Posterior cingulate gyrus (tissue), 11 donors: ENCODE measurements around the gene SLC16A4.
"Not testable (repeated sequence)": the region's sequence is repeated elsewhere in the genome, so short reads cannot be mapped to it uniquely, and the experiment has no call there.

Experiments
- DNase-seq, 10 donors: peaks; one replicate each; pipeline versions ENCODE4 v3.0.0 to v3.0.0-alpha.2; 2020 to 2021; ENCODE audit warnings: mixed read lengths in 3 of 10
- intact Hi-C: fragments of 100-400 bp; cut with DNase I; formaldehyde crosslinking; loops from one replicate; pipeline ENCODE4 v1.15.1; 2023

The SLC16A4 gene

DNA sequence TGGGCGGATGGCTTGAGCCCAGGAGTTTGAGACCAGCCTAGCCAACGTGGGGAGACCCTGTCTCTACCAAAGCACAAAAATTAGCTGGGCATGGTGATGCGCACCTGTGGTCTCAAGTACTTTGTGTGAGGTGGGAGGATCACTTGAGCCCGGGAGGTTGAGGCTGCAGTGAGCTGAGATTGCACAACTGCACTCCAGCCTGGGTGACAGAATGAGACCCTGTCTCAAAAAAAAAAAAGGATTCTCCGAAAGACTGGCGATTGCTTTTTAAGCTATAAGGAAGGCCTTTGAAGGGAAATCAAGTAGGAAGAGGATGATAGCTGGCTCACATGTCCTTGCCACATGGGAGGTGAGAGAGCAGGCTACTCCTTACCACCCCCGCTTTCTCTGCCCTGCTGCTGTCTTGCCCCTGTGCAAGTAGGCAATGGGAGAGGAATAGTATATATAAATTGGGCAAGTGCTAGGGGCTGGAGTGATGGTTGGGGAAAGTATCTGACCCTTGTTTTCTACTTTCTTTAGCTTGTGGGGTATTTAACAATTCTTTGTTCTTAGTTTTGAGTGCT is 20.4 kb upstream of the SLC16A4 start:
- intact Hi-C loops: no loop called here
- DNase-seq: no peak

DNA sequence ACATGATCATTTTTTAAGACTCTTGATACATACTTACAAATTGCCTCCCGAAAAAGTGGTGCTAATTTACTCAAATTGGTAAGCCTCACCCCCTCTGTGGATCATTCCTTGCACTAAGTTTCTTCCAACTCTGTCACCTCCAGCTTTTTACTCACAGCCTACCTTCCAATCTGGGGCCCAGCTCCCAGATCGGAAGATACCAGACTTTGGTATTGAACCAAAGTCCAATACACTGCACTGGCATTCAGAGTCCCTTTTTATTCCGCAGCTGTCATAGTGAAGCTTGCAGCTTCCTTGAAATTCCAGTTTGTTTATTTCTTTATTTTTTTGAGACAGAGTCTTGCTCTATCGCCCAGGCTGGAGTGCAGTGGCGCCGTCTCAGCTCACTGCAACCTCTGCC is 18.5 kb upstream of the SLC16A4 start:
- intact Hi-C loops: loop anchor here (5.0 kb wide), 1 partner anchor 207 kb away; no protein-coding TSS in a partner anchor
- DNase-seq: no peak

- intact Hi-C loops: loop anchor here (5.0 kb wide), 1 partner anchor 206 kb away; no protein-coding TSS in a partner anchor
Observed at GRCh38 chr1:110408488-110408887, 17.7 kb upstream of the SLC16A4 start.

DNA sequence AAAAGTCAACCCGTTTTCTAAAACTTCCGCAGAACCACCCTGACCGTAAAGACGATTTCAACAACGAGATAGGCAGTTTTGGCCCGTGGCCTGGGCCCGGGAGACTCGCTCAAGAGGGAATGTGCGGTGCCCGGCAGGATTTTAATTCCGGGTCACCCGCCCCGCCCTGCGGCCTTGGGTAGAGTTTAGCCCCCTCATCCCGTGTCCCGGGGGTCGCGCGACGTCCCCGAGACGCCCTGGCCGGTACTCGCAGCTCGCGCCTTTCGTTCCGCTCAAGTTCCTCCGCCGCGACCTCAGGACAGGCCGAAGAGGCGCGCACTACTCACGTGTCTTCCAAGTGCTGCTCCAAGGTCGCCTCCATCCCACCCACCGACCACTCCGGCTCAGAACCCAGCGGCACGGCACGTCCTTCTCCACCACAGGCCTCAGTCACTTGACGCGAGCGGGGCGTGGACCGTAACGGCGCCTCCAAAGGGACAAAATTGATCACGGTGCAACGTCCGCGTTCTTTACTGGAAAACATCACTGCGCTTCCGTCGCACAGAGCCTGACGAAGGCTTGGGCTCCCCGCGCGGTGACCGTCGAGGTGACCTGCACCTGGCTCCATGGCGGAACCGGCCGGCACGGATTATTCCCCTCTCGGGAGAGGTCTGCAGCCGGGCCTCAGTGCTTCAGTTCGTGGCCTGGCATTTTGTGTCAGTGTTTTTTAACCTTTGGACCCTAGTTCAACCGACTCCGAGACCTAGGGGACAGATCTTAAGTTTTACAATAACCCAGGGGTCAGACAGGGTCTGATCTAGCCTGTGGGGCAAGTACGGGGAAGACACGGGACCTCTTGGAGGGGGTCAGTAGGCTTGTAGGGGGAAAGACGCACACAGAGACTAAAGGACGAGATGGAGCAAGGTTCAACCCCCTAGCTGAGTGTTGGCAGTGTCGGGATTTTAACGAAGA is 16.7 kb upstream of the SLC16A4 start, which contains the start of gene LAMTOR5:
Gene LAMTOR5 (minus strand): TSS at position 435 of the 951 bp plus-strand sequence. CDS start 74 bp downstream, at position 361.
- peak; percentile 89 to 99 (median 93) for DNase-seq
- intact Hi-C loops: loop anchor here (1.0 to 5.0 kb wide), 2 partner anchors 69 to 205 kb away; no protein-coding TSS in a partner anchor

More at GRCh38 chr1:110408488-110408887, 17.7 kb upstream of the SLC16A4 start:
- DNase-seq: no peak

- intact Hi-C loops: loop anchor here (5.0 kb wide), 1 partner anchor 204 kb away; no protein-coding TSS in a partner anchor
Observed at GRCh38 chr1:110406407-110406806, 15.6 kb upstream of the SLC16A4 start.

DNA sequence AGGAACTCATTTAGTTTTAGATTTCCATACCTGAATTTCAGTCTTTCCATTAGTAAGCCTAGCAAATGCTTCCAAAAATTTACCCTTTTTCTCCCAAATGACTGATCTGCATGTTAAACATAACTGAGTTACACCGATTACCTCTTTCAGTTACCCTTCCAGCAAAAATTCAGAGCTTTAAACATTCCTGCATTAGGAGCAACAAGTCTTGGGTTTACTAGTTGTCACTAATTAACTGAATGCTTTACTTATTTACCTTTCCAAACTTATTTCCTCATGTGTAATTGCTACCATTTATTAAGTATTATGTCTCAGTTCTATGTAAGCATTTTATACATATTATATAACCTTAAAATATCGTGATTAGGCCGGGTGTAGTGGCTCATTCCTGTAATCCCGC is 13.6 kb upstream of the SLC16A4 start:
- intact Hi-C loops: no loop called here
- DNase-seq: no peak

More at GRCh38 chr1:110406407-110406806, 15.6 kb upstream of the SLC16A4 start:
- DNase-seq: peak in 1 of 10 donors; percentile 25

GRCh38 chr1:110403805-110404204 is 13.0 kb upstream of the SLC16A4 start:
- intact Hi-C loops: no loop called here
- no peak for DNase-seq

- intact Hi-C loops, DNase-seq: not testable (repeated sequence)
Observed at GRCh38 chr1:110396259-110396958, 5.6 kb upstream of the SLC16A4 start.

- intact Hi-C loops: no loop called here
- DNase-seq: no peak
Observed at GRCh38 chr1:110394493-110394820, 3.6 kb upstream of the SLC16A4 start.

- DNase-seq: no peak
- intact Hi-C loops: no loop called here
Observed at GRCh38 chr1:110393691-110394492, 3.1 kb upstream of the SLC16A4 start.

GRCh38 chr1:110393286-110393685 is 2.5 kb upstream of the SLC16A4 start:
- DNase-seq: no peak
- intact Hi-C loops: no loop called here

- intact Hi-C loops: no loop called here
- no peak for DNase-seq
Observed at GRCh38 chr1:110390096-110390495, 730 bp downstream of the SLC16A4 start.

GRCh38 chr1:110387048-110387754 is 3.6 kb downstream of the SLC16A4 start:
- intact Hi-C loops: no loop called here
- no peak for DNase-seq

- intact Hi-C loops: no loop called here
- DNase-seq: no peak
Observed at GRCh38 chr1:110385369-110385768, 5.5 kb downstream of the SLC16A4 start.

DNA sequence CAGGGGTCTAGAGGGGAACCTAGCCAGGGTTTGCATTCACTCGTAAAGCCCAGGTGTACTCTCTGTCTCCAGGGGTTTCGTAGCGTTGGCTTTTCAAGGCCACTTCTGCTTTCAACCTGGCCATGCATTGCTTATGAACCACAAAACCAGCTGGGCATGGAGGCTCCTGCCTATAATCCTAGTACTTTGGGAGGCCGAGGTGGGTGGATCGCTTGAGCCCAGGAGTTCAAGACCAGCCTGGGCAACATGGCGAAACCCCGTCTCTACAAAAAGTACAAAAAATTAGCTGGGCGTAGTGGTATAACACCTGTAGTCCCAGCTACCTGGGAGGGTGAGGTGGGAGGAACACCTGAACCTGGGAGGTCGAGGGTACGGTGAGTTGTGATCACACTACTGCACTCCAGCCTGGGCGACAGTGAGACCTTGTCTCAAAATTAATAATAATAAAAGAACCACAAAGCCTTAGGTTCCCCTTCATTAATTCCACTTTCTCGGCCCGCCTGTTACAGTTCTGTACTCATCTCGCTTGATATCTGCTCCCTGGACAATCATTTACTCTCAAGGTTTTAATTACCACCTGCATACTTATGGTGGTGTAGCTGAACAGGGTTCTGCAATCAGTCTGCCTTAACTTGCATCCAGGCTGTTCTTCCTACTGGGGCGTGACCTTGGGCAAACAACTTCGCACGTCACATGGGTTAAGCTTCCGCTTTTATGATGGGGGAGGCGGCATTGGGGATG is 6.1 kb downstream of the SLC16A4 start:
- intact Hi-C loops: no loop called here
- no peak for DNase-seq

DNA sequence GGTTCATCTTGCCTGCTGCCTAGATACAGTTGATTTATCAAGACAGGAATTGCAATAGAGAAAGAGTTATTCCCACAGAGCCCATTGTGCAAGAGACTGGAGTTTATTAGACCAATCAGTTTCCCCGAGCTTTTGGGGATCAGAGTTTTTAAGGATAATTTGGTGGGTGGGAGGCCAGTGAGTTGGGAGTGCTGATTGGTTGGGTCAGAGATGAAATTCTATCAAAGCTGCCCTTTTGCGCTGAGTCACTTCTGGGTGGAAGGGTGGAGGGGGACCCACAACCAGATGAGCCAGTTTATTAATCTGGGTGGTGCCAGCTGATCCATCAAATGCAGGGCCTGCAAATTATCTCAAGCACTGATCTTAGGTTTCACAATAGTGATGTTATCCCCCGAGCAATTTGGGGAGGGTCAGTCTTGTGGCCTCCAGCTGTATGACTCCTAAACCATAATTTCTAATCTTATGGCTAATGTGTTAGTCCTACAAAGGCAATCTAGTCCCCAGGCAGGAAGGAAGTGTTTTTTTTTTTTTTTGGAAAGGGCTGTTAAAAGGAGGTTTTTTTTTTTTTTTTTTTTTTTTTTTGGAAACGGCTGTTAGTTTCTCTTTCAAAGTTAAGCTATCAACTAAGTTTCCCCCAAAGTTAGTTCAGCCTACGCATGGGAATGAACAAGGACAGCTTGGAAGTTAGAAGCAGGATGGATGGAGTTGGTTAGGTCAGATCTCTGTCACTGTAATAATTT is 7.4 kb downstream of the SLC16A4 start:
- intact Hi-C loops: no loop called here
- DNase-seq: no peak

GRCh38 chr1:110380672-110381283 is 10.0 kb downstream of the SLC16A4 start:
- intact Hi-C loops: no loop called here
- DNase-seq: no peak

GRCh38 chr1:110375490-110375889 is 15.3 kb downstream of the SLC16A4 start:
- intact Hi-C loops: no loop called here
- DNase-seq: no peak
